Measurements from ENCODE around the gene PPP1R12B.
"Not testable (repeated sequence)": the region's sequence is repeated elsewhere in the genome, so short reads cannot be mapped to it uniquely, and the experiment has no call there.

Gene PPP1R12B

GRCh38 chr1:202624781-202625108 is 276.2 kb downstream of the PPP1R12B start:
- FAIRE-seq, result no peak
- no peak for DNase-seq (ENCODE audit: low spot score)

GRCh38 chr1:202625416-202626360 is 277.2 kb downstream of the PPP1R12B start:
- DNase-seq (ENCODE audit: low spot score) (peak; percentile 46), FAIRE-seq (no peak)

- FAIRE-seq; DNase-seq (ENCODE audit: low spot score): not testable (repeated sequence)
Observed at GRCh38 chr1:202627036-202627435, 278.5 kb downstream of the PPP1R12B start.

GRCh38 chr1:202627841-202628565 is 279.5 kb downstream of the PPP1R12B start:
- DNase-seq (ENCODE audit: low spot score), result no peak
- FAIRE-seq, result no peak

GRCh38 chr1:202628646-202629215 is 280.2 kb downstream of the PPP1R12B start:
- DNase-seq (ENCODE audit: low spot score) (no peak), FAIRE-seq (no peak)

GRCh38 chr1:202629257-202629811 is 280.8 kb downstream of the PPP1R12B start:
- not testable (repeated sequence) for FAIRE-seq

GRCh38 chr1:202630096-202630495 is 281.6 kb downstream of the PPP1R12B start:
- not testable (repeated sequence) for DNase-seq (ENCODE audit: low spot score); FAIRE-seq

More at GRCh38 chr1:202629257-202629811, 280.8 kb downstream of the PPP1R12B start:
- DNase-seq (ENCODE audit: low spot score), result not testable (repeated sequence)

GRCh38 chr1:202630541-202630940 is 282.0 kb downstream of the PPP1R12B start:
- no peak for DNase-seq (ENCODE audit: low spot score)
- FAIRE-seq, result no peak

GRCh38 chr1:202631076-202631923 is 282.8 kb downstream of the PPP1R12B start:
- DNase-seq (ENCODE audit: low spot score), result no peak
- no peak for FAIRE-seq

GRCh38 chr1:202632241-202632640 is 283.7 kb downstream of the PPP1R12B start:
- DNase-seq (ENCODE audit: low spot score) (no peak), FAIRE-seq (no peak)

GRCh38 chr1:202636171-202636570 is 287.7 kb downstream of the PPP1R12B start:
- not testable (repeated sequence) for FAIRE-seq; DNase-seq (ENCODE audit: low spot score)

- DNase-seq (ENCODE audit: low spot score); FAIRE-seq: not testable (repeated sequence)
Observed at GRCh38 chr1:202637321-202638018, 289.0 kb downstream of the PPP1R12B start.

- no peak for FAIRE-seq
Observed at GRCh38 chr1:202638019-202638700, 289.7 kb downstream of the PPP1R12B start.

GRCh38 chr1:202638701-202639305 is 290.3 kb downstream of the PPP1R12B start:
- FAIRE-seq; DNase-seq (ENCODE audit: low spot score): not testable (repeated sequence)

More at GRCh38 chr1:202638019-202638700, 289.7 kb downstream of the PPP1R12B start:
- no peak for DNase-seq (ENCODE audit: low spot score)

GRCh38 chr1:202639500-202639899 is 291.0 kb downstream of the PPP1R12B start:
- FAIRE-seq (no peak), DNase-seq (ENCODE audit: low spot score) (no peak)

GRCh38 chr1:202642212-202642611 is 293.7 kb downstream of the PPP1R12B start:
- FAIRE-seq (no peak), DNase-seq (ENCODE audit: low spot score) (no peak)

Measured in RCC 7860 (cell line).